Measurements from ENCODE around the gene HEXB.

- TF ChIP-seq POLR2A (IDR thresholded peaks at IDR 0.05; ENCODE audit: low read depth, low read length) (no peak), CTCF (IDR thresholded peaks at IDR 0.05; ENCODE audit: extremely low read depth in 1 of 2, insufficient read depth in 1 of 2, low read depth in 1 of 2, low read length in 2 of 2) (no peak), MAX (IDR thresholded peaks at IDR 0.05; ENCODE audit: insufficient read depth, insufficient read length) (no peak)
These were observed 42.5 kb upstream of the HEXB start for GRCh38 chr5:74642543-74642863.
